HL-60/S4 treated with retinoic acid at 250 ng/mL for 4 days and 3 days (cell line): Measurements from ENCODE around the gene UBL7.
"Not testable (repeated sequence)": the region's sequence is repeated elsewhere in the genome, so short reads cannot be mapped to it uniquely, and the experiment has no call there.

Source experiments
- in situ Hi-C: fragments of 300-500 bp; cut with MboI; formaldehyde crosslinking; loops from 2 replicates; pipeline ENCODE4 v1.7.0; 2022; ENCODE audit warnings: low sequenced_read_pairs

UBL7 gene

GRCh38 chr15:74460871-74461846, at the start of gene UBL7:
UBL7 (minus strand) TSS chr15:74461160; CDS start chr15:74458867, 2,293 bp downstream.
- in situ Hi-C loops = no loop called here

- in situ Hi-C loops = no loop called here
Observed at GRCh38 chr15:74506515-74506840, 45.5 kb upstream of the UBL7 start.

- in situ Hi-C loops = no loop called here
Observed at GRCh38 chr15:74505837-74506514, 45.0 kb upstream of the UBL7 start.

- in situ Hi-C loops = no loop called here
Observed at GRCh38 chr15:74504836-74505235, 43.9 kb upstream of the UBL7 start.

- in situ Hi-C loops = no loop called here
Observed at GRCh38 chr15:74504418-74504817, 43.5 kb upstream of the UBL7 start.

- in situ Hi-C loops = no loop called here
Observed at GRCh38 chr15:74502301-74502700, 41.3 kb upstream of the UBL7 start.

- in situ Hi-C loops = no loop called here
Observed at GRCh38 chr15:74500401-74500800, 39.4 kb upstream of the UBL7 start.

GRCh38 chr15:74499366-74499765, 38.4 kb upstream of the UBL7 start:
- in situ Hi-C loops = no loop called here

- in situ Hi-C loops = no loop called here
Observed at GRCh38 chr15:74497584-74497983, 36.6 kb upstream of the UBL7 start.

- in situ Hi-C loops = no loop called here
Observed at GRCh38 chr15:74496648-74497047, 35.7 kb upstream of the UBL7 start.

- in situ Hi-C loops = no loop called here
Observed at GRCh38 chr15:74490339-74490689, 29.4 kb upstream of the UBL7 start.

GRCh38 chr15:74489518-74490338, 28.8 kb upstream of the UBL7 start:
- in situ Hi-C loops = no loop called here

- in situ Hi-C loops = no loop called here
Observed at GRCh38 chr15:74488776-74489175, 27.8 kb upstream of the UBL7 start.

GRCh38 chr15:74482661-74483060, 21.7 kb upstream of the UBL7 start:
- in situ Hi-C loops = no loop called here

GRCh38 chr15:74480364-74480763, 19.4 kb upstream of the UBL7 start:
- in situ Hi-C loops = not testable (repeated sequence)

- in situ Hi-C loops = not testable (repeated sequence)
Observed at GRCh38 chr15:74471621-74472020, 10.7 kb upstream of the UBL7 start.

GRCh38 chr15:74470631-74471395, 9.9 kb upstream of the UBL7 start:
- in situ Hi-C loops = no loop called here

- in situ Hi-C loops = no loop called here
Observed at GRCh38 chr15:74468341-74469032, 7.5 kb upstream of the UBL7 start.

GRCh38 chr15:74466570-74466969, 5.6 kb upstream of the UBL7 start:
- in situ Hi-C loops = no loop called here

GRCh38 chr15:74464897-74465296, 3.9 kb upstream of the UBL7 start:
- in situ Hi-C loops = no loop called here
